NCI-H748 treated with DMSO at 0.1 percent for 48 hours (cell line): ENCODE results near the gene TOMM34.

Experiments
- DNase-seq: peaks from one replicate; lab custom pipeline; 2025; lab: John Stamatoyannopoulos, UW

The TOMM34 gene, protein sequence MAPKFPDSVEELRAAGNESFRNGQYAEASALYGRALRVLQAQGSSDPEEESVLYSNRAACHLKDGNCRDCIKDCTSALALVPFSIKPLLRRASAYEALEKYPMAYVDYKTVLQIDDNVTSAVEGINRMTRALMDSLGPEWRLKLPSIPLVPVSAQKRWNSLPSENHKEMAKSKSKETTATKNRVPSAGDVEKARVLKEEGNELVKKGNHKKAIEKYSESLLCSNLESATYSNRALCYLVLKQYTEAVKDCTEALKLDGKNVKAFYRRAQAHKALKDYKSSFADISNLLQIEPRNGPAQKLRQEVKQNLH

DNA sequence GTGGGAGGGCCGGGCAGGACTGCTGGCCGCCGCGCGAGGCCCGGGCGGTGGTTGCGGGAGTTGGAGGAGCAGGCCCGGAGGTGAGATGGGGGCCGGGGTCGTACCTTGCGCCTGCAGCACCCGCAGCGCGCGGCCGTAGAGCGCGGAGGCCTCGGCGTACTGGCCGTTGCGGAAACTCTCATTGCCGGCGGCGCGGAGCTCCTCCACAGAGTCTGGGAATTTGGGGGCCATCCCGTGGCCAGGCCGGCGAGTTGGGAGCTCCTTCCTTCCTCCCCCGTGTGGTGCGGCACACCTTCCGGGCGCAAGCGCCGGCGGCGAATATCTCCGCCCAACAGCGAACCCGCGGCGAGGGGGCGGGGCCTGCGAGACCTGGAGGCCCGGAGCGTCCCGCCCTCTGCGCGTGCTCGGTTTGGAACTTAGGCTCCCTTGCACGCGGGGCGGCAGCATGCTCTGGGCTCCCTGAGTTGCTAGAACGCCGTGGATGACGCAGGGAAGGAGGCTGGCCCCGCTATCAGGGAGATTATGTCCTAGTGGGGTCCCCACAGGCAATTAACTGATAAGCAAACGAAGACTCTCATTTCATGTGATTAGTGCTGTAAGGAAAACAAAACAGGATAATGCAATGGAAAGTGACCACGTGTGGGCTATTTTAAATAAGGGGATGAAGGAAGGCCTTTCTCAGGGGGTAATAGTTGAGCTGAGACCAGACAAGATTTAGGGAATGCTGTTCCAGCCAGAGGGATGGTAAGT, at the start of gene TOMM34:
Gene TOMM34, minus strand, starts transcription at position 295 of the 750 bp plus-strand sequence. Its CDS starts 64 bp downstream, at position 231.
- DNase-seq: peak; percentile 57

DNA sequence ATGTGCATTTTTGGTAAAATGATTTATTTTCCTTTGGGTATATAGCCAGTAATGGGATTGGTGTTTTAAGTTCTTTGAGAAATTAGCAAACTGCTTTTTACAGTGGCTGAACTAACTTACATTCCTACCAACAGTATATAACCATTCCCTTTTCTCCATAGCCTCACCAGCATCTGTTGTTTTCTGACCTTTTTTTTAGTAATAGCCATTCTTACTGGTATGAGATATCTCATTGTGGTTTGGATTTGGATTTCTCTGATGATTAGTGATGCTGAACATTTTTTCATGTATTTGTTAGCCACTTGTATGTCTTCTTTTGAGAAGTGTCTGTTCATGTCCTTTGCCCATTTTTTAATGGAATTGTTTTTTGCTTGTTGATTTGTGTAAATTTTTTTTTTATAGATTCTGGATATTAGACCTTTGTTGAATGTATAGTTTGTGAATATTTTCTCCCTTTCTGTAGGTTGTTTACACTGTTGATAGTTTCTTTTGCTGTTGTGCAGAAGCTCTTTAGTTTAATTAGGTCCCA, 48.4 kb upstream of the TOMM34 start:
- no peak for DNase-seq

DNA sequence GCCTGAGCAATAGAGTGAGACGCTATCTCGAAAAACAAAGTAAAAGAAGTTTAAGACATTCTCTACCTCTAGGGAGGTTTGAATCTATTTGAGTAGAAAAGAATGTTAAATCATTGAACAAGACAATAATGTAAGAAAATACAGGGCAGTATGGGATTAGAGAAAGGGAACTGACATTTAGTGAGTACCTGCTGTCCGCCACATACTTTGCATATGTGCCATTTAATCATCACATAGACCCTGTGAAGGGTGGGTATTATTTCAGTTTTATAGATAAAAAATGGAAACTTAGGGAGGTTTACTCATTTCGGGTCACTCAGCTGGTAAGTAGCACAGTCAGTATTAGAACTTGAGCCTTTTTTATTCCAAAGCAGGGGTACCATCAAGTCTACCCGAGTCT, 37.5 kb upstream of the TOMM34 start:
- DNase-seq: no peak

DNA sequence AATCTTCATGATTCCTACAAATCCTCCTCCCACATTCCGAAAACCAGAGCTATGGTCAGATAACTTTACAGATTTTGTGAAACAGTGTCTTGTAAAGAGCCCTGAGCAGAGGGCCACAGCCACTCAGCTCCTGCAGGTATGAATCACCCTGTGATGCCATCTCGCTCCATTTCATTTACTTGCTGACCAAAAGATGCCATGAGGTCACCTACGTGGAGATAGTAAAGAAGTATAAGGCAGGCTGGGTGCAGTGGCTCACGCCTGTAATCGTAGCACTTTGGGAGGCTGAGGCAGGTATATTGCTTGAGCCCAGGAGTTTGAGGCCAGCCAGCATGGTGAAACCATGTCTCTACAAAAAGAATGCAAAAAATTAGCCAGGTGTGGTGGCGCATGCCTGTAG, 37.0 kb upstream of the TOMM34 start:
- no peak for DNase-seq

DNA sequence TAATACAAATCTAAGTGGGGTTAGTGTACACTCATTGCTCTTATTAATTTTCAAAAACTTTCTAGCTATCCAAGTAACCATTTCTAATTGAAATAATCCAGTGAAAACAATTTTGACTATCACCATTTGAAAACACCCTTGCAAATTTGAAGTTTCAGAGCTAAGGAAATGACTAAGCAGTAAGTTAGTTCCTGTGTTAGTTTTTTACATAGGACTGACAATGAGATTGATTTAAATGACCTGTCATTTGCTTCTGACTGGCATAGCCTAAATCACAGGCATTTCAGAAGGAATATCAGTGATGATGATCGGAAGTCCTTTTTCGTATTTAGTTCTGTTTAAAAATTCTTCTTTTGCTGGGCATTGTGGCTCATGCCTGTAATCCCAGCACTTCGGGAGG, 33.1 kb upstream of the TOMM34 start:
- no peak for DNase-seq

DNA sequence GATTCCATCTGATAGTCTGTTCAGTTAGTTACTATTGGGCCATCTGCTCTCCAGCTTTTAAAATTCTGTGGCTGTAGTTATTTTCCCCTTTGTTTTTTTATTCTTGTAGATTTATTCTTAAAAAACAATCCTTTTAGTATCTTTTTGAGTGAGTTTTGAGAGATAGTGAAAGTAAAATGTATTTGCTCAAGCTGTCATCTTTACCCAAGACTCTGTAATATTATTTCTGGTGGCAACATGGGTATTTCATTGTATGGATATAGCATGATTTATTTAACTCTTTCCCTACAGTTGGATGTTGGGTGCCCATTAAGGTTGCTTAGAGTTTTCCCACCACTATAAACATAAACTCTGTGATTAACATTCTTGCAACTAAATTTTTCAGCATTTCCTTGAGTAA, 30.8 kb upstream of the TOMM34 start:
- DNase-seq: no peak

DNA sequence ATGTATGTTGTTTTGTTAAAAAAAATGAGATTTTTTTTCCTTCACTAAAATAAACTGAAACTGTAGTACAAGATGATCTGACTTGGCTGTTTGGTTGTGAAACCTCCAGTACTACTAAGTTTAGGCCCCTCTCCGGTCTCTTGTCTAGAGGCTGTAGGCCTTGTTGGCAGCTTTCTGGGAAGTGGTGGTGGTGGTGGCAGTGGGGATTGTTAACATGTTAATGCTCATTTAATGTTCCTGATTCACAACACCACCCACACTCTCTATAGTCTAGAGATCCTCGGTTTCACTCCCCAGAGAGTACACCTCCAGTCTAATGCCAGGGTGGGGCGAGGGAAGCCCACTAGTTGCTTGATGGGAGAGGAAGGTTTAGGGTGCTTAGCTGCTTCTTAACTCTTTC, 30.2 kb upstream of the TOMM34 start:
- no peak for DNase-seq

DNA sequence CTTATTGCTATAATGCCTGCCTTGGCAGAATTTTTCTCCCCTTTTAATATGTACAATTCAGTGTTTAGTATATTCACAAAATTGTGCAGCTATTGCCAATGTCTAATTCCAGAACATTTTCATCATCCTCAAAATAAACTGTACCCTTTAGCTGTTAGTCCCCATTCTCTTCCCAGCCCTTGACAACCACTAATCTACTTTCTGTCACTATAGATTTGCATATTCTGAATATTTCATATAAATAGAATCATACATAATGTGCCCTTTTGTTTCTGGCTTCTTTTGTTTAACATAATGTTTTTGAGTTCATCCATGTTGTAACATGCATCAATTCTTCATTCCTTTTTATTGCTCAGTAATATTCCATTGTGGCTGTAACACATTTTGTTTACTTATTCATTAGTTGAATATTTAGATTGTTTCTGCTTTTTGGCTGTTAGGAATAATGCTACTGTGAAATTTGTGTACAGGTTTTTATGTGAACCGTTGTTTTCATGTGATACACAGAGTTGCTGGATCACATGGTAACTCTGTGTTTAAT, 28.5 kb upstream of the TOMM34 start:
- no peak for DNase-seq

DNA sequence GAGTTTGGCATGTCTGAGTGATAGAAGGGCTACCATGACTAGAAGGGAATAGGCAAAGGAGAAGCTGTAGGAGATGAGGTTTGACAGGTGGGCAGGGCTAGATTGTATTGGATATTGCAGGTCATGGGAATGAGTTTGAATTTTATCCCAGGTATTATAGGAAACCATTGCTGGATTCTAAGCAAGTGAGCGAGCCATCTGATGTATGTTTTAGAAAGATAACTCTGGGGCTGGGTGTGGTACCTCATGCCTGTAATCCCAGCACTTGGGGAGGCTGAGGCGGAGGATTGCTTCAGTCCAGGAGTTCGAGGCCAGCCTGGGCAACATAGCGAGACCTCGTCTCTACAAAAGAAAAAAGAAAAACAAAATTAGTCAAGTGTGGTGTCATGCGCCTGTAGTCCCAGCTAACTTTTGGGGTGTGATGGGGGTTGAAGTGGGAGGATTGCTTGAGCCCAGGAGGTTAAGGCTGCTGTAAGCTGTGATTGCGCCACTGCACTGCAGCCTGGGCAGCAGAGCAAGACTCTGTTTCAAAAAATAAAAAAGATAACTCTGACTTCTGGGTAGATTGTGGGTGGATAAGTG, 23.0 kb upstream of the TOMM34 start:
- DNase-seq: no peak

DNA sequence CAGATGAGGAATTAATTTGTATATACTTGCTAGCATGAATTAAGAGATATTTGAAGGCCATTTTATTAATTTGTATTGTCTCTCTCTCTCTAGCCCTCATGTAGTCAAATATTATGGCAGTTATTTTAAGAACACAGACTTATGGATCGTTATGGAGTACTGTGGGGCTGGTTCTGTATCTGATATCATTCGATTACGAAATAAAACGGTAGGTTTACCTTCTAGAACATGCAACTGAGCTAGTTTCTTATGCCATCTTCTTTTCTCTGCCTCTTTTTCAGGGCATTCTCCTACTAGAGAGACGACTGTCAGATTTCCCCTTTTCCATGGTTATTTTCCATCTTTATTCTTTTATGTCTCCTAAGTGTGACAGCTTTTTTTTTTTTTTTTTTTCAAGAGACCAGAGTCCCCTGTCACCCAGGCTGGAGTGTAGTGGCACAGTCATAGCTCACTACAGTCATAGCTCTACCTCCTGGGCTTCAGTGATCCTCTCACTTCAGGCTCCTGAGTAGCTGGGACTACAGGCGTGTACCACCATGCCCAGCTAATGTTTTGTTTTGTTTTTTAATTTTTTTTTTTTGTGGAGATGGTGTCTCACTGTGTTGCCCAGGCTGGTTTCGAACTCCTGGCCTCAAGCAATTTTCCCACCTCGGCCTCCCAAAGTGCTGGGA, 21.7 kb upstream of the TOMM34 start:
- DNase-seq: no peak

DNA sequence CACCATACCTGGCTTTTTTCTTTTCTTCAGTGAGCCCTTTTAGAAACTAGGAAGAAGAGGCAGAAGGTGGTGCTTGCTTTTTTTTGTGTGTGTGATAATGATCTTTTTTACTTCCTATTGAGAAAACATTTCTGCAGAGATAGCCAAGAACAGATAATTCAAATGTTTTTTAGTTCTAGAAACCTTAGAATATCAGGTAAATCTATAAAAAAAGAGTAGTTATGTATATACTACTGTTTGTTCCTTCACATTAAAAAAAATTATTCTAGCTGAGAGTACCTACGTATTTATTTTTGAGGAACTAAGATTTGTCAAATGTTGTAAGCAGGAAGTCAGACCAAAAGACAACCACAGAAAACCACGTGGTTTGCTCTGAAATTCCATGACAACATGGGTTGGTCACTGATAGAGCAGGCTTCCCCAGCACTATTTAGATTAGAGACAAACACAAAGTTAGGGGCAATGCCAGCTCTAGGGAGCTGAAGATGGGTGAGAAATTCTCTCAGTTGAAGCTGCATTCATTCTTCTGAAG, 19.0 kb upstream of the TOMM34 start:
- DNase-seq: no peak

DNA sequence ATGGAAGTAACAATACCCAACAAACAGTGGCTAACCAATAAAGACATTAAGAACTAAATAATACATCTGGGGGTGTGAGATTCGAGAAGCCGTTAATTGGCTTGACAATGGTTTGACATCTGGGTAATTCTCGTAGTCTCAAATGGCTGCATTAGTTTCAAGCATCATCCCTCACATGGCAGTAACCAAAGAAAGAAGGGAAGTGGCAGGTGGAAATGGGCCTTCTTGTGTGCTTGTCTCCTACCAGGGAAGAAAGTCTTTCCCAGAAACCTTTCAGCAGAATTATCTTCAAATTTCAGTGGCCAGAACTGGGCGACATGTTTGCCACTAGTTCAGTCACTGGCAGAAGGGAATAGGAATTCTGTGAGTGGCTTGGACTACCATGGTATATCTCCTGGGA, 16.5 kb upstream of the TOMM34 start:
- DNase-seq: no peak

DNA sequence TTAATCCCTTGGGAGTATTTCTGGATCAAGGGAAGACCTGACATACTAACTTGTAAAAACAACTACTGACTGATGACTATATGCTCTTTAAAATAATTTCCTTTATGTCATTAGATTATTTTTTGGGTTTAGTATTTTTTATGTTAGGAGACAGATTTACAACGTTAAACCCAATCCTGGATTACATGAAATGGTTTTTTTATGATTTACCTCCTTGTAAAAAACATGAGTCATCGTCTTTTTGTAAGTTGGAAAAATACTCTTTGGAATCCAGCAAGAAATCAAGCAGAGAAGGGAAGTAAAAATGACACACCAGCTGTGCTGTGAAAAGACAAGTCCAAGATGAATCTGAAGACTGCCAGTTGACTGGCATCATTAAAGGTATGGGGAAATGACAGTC, 12.9 kb upstream of the TOMM34 start:
- DNase-seq: no peak

DNA sequence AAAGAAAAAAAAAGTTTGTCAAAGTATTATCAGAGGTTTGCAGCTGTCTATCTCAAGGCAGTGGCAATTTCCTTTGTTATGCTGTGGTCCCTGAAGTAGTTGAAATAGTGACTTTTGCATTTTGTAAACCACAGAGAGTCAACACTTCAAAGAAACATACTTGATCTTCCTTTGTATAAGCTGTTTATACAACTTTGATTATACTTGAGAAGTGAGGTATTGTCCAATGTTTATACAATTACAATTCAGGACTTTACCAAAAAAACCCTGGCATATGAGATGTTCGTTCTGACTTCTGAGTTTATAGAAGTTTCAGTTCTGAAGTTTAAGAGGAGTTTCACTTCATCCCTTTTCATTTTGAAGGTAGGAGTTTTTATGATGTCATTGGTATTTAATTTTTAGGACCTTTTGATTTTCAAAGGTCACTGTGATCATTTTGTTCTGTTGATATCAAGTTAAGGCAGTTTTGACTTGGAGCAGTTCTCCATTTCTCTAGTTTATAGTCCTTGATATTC, 10.1 kb upstream of the TOMM34 start:
- no peak for DNase-seq

DNA sequence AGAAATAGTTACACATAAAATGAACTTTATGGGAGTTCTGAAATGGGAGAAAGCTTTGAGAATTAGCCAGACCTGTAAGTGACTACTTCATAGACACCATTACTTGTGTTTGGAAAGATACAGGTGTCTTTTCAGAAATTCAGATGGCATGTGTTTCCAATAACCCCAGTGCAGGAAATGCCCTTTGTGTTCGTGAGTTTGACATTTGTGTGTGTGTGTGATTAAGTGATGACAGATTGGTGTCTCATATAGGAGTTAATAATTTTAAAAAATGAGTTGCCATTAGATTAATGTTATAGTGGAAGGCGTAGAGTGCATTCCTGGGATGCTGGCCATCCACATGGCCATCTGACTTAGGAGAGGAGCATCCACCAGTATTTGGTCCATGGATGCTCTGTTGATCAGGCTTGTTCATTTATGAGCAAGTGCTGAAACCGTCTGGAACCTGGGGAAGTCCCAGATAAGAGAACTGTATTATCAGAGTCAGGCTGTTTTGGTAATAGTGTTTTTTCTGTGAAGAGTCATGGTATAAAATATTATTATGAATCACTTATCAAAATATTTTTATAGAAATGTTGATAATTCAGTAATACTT, 9.2 kb upstream of the TOMM34 start:
- DNase-seq: no peak

DNA sequence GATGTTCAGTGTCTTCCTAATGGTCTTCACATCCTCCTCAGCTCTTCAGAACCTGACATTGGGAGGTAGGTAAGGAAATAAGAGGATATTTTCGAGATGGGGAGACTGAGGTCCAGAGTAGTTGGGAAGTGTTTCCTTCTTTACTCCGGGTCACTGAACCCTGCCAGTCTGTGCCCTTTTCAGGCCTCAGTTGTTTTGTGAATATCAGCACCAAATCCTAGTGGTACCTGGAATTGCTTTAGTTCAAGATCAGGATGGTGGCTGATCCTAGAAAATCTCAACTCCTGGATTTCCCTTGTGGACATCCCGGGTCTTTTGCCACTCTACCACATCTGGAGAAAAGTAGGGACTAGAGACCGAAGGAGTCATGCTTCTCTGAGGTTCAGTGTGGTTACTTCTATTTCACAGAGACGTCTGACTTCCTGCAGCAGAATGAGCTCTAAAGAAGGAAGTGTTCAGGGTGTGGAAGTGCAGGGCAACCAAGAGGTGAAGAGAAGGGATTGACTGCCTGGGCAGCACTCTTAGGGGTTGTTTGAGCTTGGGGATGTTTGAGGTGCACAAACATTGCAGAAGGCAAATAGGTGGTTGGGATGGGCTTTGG, 7.1 kb upstream of the TOMM34 start:
- no peak for DNase-seq

DNA sequence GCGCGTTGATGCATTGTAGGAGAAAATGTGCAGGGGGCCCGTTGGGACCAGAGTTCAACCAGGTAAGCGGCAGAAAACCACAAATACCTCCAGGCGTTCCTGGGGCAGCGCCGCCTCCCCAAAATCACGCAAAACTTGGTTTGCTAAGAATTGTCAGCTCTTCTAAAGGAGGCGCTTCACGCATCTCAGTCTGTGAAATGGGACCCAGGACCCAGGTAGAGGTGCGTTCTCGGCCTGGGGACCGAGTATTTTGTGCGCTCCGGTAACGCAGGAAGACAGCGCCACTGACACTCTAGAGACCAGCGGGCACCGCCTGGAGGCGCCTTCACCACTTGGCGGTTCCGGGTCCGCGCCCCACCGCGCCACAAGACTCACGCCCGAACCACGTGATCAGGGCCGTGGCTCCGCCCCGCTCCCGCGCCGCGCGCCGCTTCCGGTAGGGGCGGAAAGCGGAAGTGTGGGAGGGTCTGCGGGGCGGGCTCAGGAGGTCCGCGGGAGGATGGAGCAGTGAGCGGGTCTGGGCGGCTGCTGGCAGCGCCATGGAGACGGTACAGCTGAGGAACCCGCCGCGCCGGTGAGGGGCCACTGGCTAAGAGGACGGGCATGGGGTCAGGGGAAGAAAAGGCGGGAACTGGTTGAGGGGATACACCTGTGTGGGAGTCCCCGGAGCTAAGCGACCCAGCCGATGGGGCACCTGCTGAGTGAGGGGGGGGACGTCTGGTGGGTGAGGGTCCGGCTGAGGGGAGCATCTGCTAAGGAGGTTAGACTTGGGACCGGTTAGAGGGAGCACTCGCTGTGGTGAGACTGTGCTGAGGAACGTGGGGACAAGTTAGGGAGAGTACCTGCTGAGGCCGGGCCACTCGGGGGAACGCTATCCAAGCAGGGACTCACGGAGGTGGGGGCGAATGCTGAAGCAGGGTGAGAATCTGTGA, 6.1 kb upstream of the TOMM34 start, which contains the start of gene STK4:
Gene STK4, plus strand, starts transcription at position 483 of the 932 bp plus-strand sequence. Its CDS starts 57 bp downstream, at position 540.
- peak; percentile 75 for DNase-seq

DNA sequence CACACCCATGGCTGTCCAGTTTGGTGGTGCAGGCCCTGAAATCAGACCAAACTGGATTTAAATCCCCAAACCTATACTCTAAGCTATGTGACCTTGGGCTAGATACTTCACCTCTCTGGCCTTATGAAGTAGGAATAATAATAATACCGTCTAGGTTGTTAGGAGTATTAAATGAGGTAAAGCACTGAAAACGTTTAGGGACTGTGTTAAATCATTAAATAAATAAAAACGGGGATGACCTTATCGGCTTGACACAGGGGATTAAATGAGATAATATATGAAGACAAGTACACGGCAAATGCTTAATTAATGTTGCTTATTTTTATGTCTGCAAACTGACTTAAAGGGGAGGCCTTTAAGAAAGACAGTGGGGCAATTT, 5.4 kb upstream of the TOMM34 start:
- no peak for DNase-seq

DNA sequence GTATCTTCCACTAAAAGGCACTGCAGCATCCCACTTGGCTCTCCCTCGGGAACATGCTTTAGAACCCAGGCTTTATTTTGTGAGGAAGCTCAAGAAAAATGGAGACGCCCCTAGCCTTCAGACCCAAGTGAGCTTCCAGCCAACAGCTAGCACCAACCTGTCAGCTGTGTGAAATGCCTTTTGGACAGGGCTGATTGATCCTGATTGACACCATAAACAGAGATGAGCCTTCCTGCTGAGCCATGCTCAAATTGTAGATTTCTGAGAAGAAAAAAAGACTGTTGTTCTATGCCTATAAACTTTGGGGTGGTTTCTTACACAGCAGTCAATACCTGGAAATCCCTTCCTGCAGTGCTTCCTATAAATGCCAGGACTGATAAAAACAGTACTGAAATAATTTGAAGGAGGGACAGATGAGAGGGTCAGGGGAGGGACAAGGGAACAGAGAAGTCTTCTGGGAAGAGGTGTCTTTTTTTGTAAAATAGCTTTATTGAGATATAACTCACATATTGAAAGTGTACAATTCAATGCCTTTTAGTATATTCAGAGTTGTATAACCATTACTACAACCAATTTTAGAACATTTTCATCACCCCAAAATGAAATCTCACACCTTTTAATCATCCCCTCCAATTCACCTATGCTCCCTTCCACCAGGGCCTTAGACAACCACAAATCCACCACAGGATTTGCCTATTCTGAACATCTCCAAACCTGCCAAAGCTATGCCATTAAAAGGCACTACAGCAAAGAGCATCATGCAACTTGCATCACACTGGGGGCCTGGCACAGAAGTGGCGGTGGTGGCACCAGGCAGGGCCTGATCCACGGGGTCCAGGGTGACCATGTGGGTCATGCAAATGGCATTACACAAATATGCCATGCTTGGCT, 3.4 kb upstream of the TOMM34 start:
- no peak for DNase-seq
